H1 (cell line): ENCODE results near the gene KPNA3. TPM values are rescaled to one million over a fixed set of nuclear protein-coding genes. Genes with fewer than 3 reads are reported as not detected.

ENCODE experiments used
- ZNF274 ChIP-seq: IDR thresholded peaks from 2 replicates; pipeline ENCODE4 v1.7.0; 2012; ENCODE audit warnings: low read length, borderline replicate concordance; ENCODE audit errors: extremely low read depth
- polyA plus RNA-seq, 7 experiments: library from polyadenylated mRNA; depleted of rRNA in 3 of 7; stranded (reverse) in 5 of 7; unstranded in 2 of 7; fragments of >200 nt in 5 of 7; fragments of 200-250 nt in 2 of 7; gene quantifications; 1 replicate in 5 of 7; 2 replicates in 1 of 7; 4 replicates in 1 of 7; pipeline versions ENCODE4 v1.2.1 to v1.2.3, GENCODE V29; 2011 to 2013; ENCODE audit warnings: missing spikeins in 2 of 7, mixed read lengths in 2 of 7
- total RNA-seq: library from RNA; stranded (reverse); fragmentation: NEBNext Ultra II Directional; extraction: Animal tissue kit (Norgen Biotek cat#: 25700); gene quantifications from 2 replicates; pipeline ENCODE4 v1.2.1, GENCODE V29; 2021

The KPNA3 gene
- total and polyA plus RNA-seq, 2 of the 8 experiments (the other 6 are each of a cell fraction or from before 2014, with no cell fraction given) = 21.4 to 63.2 TPM

DNA sequence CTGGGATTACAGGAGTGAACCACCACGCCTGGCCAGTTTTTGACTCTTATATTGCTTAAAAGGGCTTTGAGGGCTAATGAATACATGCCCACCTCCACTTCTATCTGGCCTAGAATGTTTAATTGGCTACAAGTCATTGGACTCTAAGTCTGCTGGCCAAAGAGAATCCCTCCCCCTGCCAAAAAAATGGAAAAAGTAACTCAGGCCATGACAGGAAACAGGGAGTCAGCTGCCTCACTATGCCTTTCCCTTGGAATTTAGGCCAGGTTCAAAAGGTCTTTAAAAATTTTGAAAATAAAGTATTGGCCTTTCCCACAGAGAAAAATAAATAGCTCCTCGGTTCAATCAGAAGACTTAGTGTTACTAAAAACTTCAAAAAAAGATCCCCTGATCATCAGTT lies 34.9 kb upstream of the KPNA3 start (continued):
- no peak for TF ChIP-seq ZNF274
- TF ChIP-seq, all 59 proteins: peak for 0
